ENCODE data around the gene CAMTA1.

Gene CAMTA1

GRCh38 chr1:7430047-7430608, 644.9 kb downstream of the CAMTA1 start:
- intact Hi-C loops (cut with DNase I) = no loop called here
- no peak for DNase-seq

DNA sequence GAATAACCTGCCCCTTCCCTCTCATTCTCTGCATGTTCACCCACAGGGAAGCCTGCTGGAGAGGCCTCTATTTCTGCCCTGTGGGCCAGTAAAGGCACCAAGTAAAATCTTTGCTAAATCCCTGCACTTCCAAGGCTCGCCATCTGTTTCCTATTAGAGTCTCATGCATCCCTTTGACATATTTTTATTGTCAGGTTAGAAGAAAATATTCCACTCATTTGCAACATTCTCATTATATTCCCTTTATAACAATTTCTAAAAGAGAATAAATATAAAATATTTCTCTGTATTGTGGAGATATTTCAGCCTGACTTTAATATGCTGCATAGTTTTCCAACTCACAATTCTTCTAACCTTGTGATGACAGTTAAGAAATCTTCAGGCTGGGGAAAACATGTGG, 645.4 kb downstream of the CAMTA1 start:
- intact Hi-C loops (cut with DNase I) = no loop called here
- DNase-seq = no peak

- DNase-seq = no peak
- intact Hi-C loops (cut with DNase I) = no loop called here
Measured at GRCh38 chr1:7432102-7432899, 647.0 kb downstream of the CAMTA1 start.

GRCh38 chr1:7432900-7433380, 647.7 kb downstream of the CAMTA1 start:
- no peak for DNase-seq
- intact Hi-C loops (cut with DNase I) = no loop called here

- intact Hi-C loops (cut with DNase I) = no loop called here
- no peak for DNase-seq
Measured at GRCh38 chr1:7434566-7434965, 649.3 kb downstream of the CAMTA1 start.

GRCh38 chr1:7435276-7436055, 650.2 kb downstream of the CAMTA1 start:
- no peak for DNase-seq
- intact Hi-C loops (cut with DNase I) = no loop called here

DNA sequence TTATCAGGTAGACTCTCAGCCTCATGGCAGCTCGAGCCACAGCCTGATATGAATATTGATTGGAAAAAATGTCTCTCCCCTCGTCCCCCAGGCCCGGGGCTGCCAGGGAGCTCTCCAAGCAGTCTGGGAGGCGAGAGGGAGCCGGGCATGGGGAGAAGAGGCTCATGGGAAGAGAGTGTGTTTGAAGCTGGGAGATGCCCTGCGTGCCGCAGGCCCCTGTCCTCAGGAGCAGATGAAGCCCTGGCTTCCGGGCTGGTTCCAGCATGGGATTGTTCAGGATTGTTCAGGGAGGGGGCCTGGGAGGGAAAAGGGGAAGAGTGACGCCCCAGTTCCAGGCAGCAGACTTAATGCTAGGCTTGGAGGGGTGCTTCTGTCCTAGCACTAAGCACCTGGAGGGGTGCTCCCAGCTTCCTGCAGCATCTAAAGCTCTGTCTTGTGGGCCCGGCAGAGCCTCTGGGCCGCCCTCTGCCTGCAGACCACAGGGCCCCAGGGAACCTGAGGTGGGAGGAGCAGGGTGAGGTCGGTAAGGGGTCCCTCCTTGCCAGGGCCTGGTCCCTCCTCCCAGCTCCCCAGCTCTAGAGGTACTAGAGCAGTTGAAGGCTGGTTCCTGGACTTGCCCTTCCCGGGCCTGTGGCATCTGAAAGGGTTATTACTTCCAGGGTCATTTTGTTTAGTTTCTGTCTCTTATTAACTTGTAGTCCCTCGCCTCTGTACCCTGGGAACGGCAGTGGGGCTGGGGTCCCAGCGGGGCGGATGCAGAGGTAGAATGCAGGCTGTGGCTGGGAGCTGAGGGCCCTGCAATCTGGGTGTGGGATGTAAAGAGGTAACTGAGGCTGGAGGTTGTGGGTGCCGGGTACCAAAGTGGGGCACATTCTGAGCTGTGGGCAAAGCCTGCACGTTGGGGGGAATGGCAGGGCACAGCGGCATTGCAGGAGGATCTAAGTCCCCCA, 651.1 kb downstream of the CAMTA1 start:
- intact Hi-C loops (cut with DNase I) = no loop called here
- DNase-seq = no peak

GRCh38 chr1:7437036-7437435, 651.8 kb downstream of the CAMTA1 start:
- intact Hi-C loops (cut with DNase I) = no loop called here

GRCh38 chr1:7437608-7438395, 652.5 kb downstream of the CAMTA1 start:
- DNase-seq = no peak
- intact Hi-C loops (cut with DNase I) = no loop called here

More at GRCh38 chr1:7437036-7437435, 651.8 kb downstream of the CAMTA1 start:
- DNase-seq = no peak

GRCh38 chr1:7438396-7438785, 653.1 kb downstream of the CAMTA1 start:
- intact Hi-C loops (cut with DNase I) = no loop called here
- DNase-seq = no peak

GRCh38 chr1:7438921-7439655, 653.8 kb downstream of the CAMTA1 start:
- no peak for DNase-seq
- intact Hi-C loops (cut with DNase I) = no loop called here

GRCh38 chr1:7440154-7440553, 654.9 kb downstream of the CAMTA1 start:
- no peak for DNase-seq

DNA sequence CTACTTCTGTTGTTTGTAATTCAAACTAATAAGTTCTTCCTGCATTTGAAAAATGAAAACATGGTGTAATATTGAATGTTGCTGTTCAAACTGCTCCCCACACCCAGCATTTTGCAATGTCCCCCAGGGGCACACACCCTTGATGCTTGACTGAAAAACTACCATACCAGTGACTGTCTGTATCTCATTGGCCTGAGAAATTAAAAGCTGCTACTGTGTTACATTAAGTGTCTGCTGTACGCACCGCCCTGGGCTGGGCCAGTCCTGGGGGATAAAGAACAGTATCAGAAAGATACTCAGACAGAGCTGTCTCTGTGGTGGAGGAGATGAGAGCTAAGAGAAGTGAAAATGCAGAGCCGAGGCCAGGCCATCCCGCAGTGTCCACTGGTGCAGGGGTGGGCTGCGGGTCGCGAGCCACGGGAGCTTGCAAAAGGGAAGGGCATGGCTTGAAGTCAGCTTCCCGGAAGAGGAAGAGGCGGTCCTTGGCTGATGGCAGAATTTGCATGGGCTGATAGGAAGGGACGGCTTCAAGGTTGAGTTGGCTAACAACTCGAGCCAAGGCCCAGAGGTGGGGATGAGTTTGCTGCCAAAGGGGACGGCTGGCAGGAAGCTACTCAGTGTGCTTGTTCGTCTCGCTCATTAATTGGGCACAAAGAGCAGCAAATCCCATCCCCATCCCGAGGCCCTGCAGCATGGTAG, 656.0 kb downstream of the CAMTA1 start:
- intact Hi-C loops (cut with DNase I) = no loop called here
- no peak for DNase-seq

More at GRCh38 chr1:7440154-7440553, 654.9 kb downstream of the CAMTA1 start:
- intact Hi-C loops (cut with DNase I) = no loop called here

DNA sequence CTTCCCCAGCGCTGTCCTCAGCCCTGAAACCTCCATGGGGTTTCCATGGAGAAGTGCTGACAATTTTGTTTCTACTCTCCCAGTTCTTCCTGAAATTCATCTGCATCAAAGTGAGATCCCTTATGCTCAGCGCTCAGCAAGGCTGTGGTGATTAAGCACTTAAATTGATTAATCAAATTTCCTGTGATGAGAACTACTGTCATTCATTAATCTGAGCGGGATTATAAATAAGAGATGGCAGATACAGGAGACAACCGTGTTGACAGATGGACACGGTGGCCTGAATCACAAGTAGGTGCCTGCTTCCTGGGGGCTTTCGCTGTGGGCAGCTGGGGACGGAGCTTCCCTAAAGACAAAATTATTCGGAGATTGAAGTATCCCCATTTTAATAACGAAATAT, 656.8 kb downstream of the CAMTA1 start:
- no peak for DNase-seq
- intact Hi-C loops (cut with DNase I) = no loop called here

DNA sequence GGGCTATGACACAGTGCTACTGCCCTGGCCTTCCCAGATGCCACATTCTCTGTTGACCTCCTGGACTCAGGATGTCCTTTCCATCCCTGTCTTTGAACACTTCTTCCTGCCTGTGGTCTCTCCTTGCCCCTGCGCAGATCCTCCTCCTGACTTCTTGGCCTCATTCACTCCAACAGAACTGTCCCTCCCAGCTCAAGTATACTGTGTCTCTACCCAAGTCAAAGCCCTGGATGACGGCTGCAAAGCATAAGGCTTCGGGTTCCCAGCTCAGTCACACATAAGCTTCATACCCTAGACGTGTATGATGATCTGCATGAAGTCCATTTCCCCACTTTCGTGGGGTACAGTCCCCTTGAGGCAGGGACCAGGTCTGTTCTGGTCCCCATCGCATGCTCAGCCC, 657.7 kb downstream of the CAMTA1 start:
- no peak for DNase-seq
- intact Hi-C loops (cut with DNase I) = no loop called here

DNA sequence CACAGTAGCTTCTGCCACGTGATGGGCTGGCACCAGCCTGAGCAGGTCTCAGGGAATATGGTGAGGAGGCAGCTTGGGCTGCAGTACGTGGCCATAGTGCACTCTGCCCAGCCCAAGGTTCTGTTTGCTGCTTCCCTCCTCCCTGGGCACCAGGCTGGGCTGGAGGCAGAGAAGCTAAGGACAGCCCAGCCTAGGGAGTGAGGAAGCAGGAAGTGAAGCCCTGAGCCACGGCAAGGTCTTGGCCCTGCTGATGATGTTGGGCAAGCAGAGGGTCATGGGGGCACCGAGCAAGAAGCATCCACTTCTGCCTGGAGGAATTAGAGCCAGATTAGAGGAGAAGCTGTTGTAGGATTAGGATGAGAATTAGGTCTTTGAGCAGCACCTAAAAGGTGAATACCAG, 659.1 kb downstream of the CAMTA1 start:
- intact Hi-C loops (cut with DNase I) = no loop called here
- DNase-seq = no peak

- intact Hi-C loops (cut with DNase I) = no loop called here
- no peak for DNase-seq
Measured at GRCh38 chr1:7447093-7447492, 661.8 kb downstream of the CAMTA1 start.

Measured in head of caudate nucleus (tissue), 42 donors.